BE2C (cell line): ENCODE data around the gene TNKS2. TPM values are rescaled to one million over a fixed set of nuclear protein-coding genes. Genes with fewer than 3 reads are reported as not detected.
"Not testable (repeated sequence)": the region's sequence is repeated elsewhere in the genome, so short reads cannot be mapped to it uniquely, and the experiment has no call there.

Experiments
- DNase-seq: peaks from one replicate; pipeline ENCODE4 v3.0.0-alpha.2; 2020
- H3K27me3 ChIP-seq: fragments of 250-450 bp; sonication (Bioruptor Pico); 2 replicates; pipeline ENCODE4 v1.5.1; 2020; ENCODE audit warnings: mild to moderate bottlenecking
- H3K36me3 ChIP-seq: fragments of 250-450 bp; sonication (Bioruptor Pico); 2 replicates; pipeline ENCODE4 v1.5.1; 2020; ENCODE audit warnings: mild to moderate bottlenecking
- H3K4me1 ChIP-seq: fragments of 250-450 bp; sonication (Bioruptor Pico); 2 replicates; pipeline ENCODE4 v1.5.1; 2020
- H3K4me3 ChIP-seq: 2 replicates; pipeline ENCODE4 v1.5.1; 2011; ENCODE audit warnings: low read depth, low read length
- H3K9me3 ChIP-seq: fragments of 250-450 bp; sonication (Bioruptor Pico); 2 replicates; pipeline ENCODE4 v1.5.1; 2020
- polyA plus RNA-seq: library from polyadenylated mRNA; unstranded; fragments of >200 nt; gene quantifications from one replicate; pipeline ENCODE4 v1.2.1, GENCODE V29; 2012; ENCODE audit warnings: low read depth, missing spikeins; ENCODE audit not compliant: insufficient read length, insufficient read depth
- TF ChIP-seq, protein P1 (sequence below): IDR thresholded peaks from 2 replicates; pipeline ENCODE4 v1.5.1; 2012; ENCODE audit warnings: mild to moderate bottlenecking, low read depth, low read length

Gene TNKS2
- polyA plus RNA-seq = 17.1 TPM

GRCh38 chr10:91797874-91798648 lies at the start of gene TNKS2:
TNKS2 (plus strand) TSS chr10:91798426; CDS start chr10:91798691, 265 bp downstream.
- Histone ChIP-seq H3K9me3 (no peaks in the 10 kb centered on the region), H3K4me1 (no peaks in the 10 kb centered on the region), H3K27me3 (no peaks in the 10 kb centered on the region), H3K4me3 (peak within 1 kb of the TSS; percentile 78), H3K36me3 (peaks cover 12% of the 10 kb centered on the region)
- TF ChIP-seq, protein P1, sequence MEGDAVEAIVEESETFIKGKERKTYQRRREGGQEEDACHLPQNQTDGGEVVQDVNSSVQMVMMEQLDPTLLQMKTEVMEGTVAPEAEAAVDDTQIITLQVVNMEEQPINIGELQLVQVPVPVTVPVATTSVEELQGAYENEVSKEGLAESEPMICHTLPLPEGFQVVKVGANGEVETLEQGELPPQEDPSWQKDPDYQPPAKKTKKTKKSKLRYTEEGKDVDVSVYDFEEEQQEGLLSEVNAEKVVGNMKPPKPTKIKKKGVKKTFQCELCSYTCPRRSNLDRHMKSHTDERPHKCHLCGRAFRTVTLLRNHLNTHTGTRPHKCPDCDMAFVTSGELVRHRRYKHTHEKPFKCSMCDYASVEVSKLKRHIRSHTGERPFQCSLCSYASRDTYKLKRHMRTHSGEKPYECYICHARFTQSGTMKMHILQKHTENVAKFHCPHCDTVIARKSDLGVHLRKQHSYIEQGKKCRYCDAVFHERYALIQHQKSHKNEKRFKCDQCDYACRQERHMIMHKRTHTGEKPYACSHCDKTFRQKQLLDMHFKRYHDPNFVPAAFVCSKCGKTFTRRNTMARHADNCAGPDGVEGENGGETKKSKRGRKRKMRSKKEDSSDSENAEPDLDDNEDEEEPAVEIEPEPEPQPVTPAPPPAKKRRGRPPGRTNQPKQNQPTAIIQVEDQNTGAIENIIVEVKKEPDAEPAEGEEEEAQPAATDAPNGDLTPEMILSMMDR = no peak
- peak; percentile 96 for DNase-seq

DNA sequence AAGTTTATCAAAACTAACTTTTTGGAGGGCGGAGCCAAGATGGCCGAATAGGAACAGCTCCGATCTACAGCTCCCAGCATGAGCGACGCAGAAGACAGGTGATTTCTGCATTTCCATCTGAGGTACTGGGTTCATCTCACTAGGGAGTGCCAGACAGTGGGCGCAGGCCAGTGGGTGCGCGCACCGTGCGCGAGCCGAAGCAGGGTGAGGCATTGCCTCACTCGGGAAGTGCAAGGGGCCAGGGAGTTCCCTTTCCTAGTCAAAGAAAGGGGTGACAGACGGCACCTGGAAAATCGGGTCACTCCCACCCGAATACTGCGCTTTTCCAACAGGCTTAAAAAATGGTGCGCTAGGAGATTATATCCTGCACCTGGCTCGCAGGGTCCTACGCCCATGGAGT lies 48.6 kb upstream of the TNKS2 start:
- not testable (repeated sequence) for H3K36me3 ChIP-seq, H3K4me1 ChIP-seq, DNase-seq, H3K27me3 ChIP-seq, H3K4me3 ChIP-seq, H3K9me3 ChIP-seq

DNA sequence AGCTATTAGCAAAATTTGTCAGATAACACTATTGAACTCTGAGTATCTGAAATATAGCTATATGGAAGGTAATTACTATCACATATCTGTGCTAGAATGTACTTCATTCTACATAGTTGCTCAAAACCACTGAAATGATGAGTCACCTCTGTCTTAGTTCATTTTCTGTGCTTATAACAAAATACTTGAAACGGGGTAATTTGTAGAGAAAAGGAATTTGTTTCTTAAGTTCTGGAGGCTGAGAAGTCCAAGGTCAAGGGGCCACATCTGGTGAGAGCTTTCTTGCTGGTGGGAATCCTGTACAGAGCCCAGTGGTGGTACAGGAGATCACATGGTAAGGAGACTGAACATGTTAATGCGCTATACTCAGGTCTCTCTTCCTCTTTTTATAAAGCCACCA lies 41.9 kb upstream of the TNKS2 start:
- peaks cover 3% of the 10 kb centered on the region; the same call in 1 of the 2 replicates for H3K27me3 ChIP-seq
- TF ChIP-seq, protein P1 = no peak
- DNase-seq = no peak
- H3K9me3 ChIP-seq = no peaks in the 10 kb centered on the region
- no peak overlapping the region for H3K4me3 ChIP-seq
- no peaks in the 10 kb centered on the region for H3K36me3 ChIP-seq
- no peaks in the 10 kb centered on the region for H3K4me1 ChIP-seq

GRCh38 chr10:91758303-91759146 lies 39.7 kb upstream of the TNKS2 start:
- DNase-seq = no peak
- H3K36me3 ChIP-seq = no peaks in the 10 kb centered on the region
- peaks cover 3% of the 10 kb centered on the region; the same call in 1 of the 2 replicates for H3K27me3 ChIP-seq
- no peaks in the 10 kb centered on the region for H3K4me1 ChIP-seq
- no peak overlapping the region for H3K4me3 ChIP-seq
- TF ChIP-seq, protein P1 = peak; percentile 61
- no peaks in the 10 kb centered on the region for H3K9me3 ChIP-seq

DNA sequence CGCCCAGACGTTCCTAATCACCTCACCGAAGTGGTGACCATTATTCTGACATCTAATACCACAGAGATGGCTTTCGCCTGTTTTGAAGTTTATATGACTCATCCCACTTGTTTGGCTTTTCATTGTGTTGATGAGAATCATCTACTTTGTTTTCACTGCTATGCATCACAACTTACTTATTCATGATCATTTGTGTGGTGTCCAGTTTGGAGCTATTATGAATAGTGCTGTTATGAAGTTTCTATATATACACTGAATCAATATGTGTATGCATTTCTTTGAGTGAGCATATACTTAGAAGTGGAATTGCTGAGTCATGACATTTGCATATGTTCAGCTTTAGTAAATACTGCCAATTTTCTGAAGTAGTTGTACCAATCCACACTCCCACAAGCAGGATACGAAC lies 38.6 kb upstream of the TNKS2 start:
- Histone ChIP-seq H3K27me3 (peaks cover 3% of the 10 kb centered on the region; the same call in 1 of the 2 replicates), H3K4me3 (no peak overlapping the region), H3K4me1 (no peaks in the 10 kb centered on the region), H3K9me3 (no peaks in the 10 kb centered on the region), H3K36me3 (no peaks in the 10 kb centered on the region)
- no peak for DNase-seq
- TF ChIP-seq, protein P1 = no peak

DNA sequence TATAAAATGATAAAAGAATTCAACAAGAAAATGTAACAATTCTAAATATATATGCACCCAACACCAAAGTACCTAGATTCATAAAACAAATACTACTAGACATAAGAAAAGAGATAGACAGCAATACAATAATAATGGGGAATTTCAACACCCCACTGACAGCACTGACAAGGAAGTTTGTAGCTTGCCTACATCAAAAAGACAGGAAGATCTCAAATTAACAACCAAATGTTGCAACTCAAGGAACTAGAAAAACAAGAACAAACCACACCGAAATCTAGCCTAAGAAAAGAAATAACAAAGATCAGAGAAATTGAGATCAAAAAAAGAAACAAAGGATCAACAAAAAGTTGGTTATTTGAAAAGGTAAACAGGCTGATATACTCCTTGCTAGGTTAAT lies 36.5 kb upstream of the TNKS2 start:
- Histone ChIP-seq H3K4me1 (no peaks in the 10 kb centered on the region), H3K9me3 (no peaks in the 10 kb centered on the region), H3K4me3 (no peak overlapping the region), H3K36me3 (no peaks in the 10 kb centered on the region), H3K27me3 (peaks cover 3% of the 10 kb centered on the region; the same call in 1 of the 2 replicates)
- DNase-seq = no peak
- TF ChIP-seq, protein P1 = no peak
